GM21515 (cell line): ENCODE measurements around the gene PPBP.
"Not testable (repeated sequence)": the region's sequence is repeated elsewhere in the genome, so short reads cannot be mapped to it uniquely, and the experiment has no call there.

ENCODE experiments used
- ATAC-seq: cut with Tn5 transposase; IDR thresholded peaks from one replicate; pipeline ENCODE4 v1.9.1; 2021; ENCODE audit not compliant: unreplicated experiment

PPBP gene

DNA sequence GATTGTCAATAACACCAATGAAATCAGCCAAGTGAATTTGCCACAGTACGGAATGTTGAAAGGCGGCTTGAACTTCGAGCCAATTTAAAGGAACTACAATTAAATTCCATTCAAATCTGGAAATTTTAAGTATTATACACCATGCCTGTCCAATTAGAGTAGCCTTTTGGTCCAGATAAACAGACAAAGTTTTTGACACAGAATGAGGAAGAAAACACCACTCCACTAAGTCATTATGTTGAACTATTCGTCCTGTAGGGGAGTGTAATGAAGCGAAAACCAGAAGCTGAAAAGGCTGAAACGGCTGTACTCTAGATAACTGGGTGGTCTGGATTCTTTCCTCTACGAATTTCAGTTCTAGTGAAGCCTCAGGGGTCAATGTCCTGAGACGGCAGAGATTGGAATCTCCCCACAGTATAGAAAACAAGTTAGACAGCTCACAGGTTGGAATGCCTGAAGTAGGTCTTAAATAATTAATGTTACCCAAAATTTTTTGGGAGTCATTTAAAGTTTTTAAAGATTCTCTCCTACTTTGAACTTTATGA is 37.5 kb downstream of the PPBP start:
- ATAC-seq, result not testable (repeated sequence)

DNA sequence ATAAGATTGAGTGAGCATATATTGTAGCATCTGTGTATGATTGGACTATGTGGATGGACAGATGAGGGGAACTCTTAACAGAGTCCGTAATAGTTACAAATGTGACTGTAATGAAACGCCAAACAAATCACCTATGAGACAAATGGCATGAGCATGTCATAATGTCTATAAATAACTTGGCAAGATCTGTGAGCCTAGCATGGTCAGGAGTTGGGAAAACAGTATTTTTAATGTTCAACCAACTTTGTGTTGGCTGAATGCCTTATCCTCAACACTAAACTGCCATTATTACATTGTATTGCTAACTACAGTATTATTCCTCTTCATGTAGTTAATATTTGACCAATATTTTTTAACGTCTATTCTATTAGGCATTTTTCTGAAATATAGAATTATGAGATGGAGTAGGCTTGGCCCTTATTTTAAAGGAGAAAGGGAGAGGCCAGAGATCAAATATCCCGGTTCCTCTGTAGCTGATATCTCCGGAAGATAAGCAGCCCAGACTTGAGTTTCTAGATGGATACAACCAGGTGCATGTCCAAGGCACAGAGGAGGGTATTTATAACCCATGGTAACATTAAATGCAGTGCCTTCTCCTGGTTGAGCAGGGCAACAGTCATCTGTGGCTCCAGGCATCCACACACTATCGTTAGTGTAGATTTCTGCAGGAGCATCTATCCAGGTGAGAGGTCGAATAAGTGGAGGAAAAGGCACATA is 38.8 kb downstream of the PPBP start:
- no peak for ATAC-seq

DNA sequence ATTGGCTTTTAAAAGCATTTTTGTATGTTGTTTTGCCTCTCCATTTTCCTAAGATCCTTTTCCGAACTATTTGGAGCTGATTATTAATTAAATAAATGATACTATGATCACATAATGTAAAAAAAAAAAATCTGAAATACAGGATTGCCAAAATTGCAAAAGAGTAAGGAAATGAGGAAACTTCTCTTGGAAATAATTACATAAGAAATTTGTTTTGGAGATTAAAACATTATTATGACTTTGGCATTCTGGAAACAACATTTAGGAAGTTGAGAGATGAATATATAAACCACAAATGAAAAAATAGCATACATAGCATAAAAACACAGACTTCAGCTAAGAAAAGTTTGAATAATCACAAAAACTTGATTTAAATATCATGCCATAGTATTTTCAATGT is 39.7 kb downstream of the PPBP start:
- no peak for ATAC-seq

DNA sequence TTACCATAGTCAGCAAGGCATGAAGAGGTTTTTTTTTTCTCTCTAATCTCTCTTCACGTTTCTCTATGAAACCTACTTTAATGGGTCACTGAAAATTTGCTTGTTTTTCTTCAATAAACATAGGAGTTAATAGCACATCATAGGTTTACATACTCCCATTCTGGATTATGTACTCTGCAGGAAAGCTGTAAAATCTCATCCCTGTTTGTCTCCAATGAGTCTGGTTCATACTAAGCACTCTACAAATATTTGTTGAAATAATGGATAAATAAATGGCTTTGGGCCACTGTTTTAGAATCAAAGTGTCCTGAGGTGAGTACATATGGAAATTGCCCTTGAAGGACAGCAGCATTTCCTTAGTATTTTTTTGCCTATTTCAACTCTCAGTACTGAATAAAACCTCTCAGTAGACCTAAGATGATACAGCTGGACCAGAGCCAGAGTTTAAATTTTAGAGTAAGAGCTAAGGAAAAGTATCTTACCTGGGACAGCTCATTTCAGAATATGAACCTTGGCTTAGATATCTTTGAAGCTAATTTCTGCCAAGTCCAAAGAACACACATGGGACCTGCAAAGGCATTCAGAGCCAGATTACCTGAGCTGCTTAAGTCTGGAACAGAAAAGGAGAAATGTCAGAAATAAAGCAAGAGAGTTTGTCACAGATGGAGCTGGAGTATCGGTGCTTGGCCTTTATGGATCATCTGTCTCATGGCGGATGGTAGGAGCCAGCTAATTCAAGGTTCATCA is 40.6 kb downstream of the PPBP start:
- no peak for ATAC-seq

DNA sequence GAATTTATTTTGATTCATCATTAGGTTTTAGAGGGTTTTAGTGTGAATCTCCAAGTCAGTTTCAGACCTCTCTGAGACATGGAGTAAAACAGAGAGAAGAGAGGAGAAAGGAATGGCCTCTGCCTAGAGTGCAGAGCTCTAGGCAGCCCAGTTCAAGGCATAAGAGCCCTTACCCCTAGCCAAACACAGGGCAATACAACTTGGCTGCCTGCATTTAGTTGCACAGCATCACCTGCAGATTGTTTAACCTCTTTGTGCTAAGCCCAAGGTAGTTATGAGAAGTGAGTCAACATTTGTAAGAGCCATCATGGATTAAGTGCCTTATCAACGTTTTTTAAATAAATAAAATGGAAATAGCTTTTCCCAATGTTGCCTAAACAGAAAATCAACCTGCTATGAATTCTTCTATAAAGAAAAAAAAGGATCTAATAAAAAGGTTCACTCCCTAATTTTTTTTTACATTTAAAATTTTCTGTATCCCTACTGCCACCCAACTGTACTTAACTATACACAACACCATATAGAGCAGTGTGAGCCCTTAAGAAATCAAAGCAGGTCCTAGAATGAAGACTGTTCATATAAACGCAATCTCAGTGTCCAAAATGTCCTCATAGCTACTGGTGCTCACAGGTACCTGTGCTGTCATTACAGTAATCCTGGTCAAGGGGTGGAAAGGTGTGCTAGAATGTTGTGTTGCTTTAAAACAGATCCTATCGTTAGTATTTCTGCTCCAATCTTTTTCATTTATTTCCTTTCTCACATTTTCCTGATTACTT is 42.1 kb downstream of the PPBP start:
- ATAC-seq, result no peak

DNA sequence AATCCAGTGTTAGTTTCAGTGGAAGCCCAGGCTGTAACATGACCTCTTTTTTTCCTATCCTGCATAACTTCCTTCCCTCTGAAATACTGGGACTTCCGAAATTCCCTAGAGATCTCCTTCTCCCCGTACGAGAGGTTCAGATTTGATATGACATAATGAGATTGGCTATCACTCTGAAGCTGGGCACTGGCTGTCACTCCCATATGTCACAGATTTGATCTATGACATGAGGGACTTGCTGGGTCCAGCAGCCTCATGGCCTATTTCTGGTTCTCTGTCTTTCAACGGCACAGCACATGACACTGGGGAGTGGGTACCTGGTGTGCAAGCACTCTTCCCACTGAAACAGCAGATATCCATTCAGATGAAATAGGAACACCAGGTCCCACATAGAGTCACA is 42.9 kb downstream of the PPBP start:
- ATAC-seq, result no peak

DNA sequence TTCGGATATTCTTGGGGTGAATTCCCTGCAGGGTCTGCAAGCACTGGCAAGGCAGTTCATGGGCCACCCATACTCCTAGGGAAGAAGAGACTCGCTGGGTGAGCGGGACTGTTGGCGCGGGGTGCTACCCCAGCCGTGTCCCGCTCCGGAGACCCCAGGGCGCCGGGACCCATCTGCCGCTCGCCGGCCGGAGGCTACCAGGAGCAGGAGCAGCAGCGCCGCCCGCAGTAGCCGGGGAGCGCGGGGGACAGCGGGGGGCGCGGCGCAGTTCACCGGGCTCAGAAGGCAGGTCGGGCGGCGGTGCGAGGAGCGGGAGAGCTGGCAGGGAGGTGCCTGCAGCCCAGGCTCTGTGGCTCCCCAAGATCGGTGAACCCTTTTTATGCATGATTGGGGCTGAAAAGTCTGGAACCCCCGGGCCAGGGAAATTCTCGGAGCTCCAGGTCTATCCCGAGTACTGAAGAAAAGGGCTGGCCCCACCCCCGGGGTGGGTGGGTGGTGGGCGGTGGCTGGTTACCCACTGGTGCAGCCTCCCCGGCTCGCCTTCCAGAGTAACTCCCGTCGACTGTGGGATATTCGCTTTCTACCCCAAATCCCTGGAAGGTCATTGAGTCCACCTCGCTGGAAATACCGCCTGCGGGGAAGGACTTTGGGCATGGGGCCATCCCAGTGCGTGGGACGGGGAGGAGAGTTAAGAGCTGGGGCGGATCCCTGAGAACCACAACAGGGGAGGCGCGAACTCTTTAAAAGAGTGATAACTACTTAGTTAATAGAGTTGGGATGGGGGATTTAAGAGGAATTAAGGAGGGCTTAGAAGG is 43.7 kb downstream of the PPBP start:
- no peak for ATAC-seq

DNA sequence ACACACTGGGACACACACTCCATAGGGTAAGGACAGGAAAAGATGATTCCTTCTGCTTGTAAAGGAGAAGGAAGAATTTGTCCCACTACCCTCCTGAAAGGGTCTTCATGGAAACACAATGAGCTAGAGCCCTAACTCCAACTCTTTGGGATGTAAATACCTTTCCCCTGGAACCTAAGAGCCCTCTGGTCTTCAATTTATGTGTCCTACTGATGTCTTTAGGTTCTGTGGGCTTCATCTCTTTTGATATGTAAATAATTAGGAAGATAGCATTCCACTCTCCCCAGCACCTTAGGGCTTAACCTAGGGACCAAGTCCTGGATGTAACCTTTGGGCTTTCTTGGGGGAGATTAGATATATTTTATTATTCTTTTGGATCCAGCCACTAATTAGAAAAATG is 44.4 kb downstream of the PPBP start:
- ATAC-seq, result no peak

DNA sequence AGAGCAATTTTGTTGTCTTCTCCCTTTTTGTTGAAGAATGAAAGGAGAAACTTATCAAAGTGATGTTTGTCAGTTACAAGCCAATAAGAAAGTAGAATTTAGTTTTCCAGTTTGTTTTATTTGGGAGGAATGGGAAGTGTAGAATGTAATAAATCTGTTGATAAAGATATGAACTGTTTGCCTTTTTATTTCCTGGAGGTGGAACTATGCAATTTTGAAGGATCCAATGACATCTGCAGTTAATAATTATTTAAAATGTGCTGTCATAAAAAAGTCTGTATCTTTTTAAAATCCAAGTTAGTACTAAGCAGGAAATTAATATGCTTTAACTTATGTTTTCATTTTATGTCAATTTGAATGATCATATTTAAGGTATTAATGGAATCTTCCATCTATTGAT is 51.0 kb downstream of the PPBP start:
- no peak for ATAC-seq
